GM23248 (cell line): ENCODE measurements around the gene CLN3.
"Not testable (repeated sequence)": the region's sequence is repeated elsewhere in the genome, so short reads cannot be mapped to it uniquely, and the experiment has no call there.

ENCODE experiments used
- EZH2 ChIP-seq: fragments of 200-600 bp; sonication (generic); IDR thresholded peaks from 2 replicates; pipeline ENCODE4 v1.6.1; 2018; ENCODE audit warnings: antibody characterized with exemption, mild to moderate bottlenecking; ENCODE audit not compliant: insufficient read depth, poor library complexity, severe bottlenecking
- EZH2phosphoT487 ChIP-seq: fragments of 200-600 bp; sonication (generic); IDR thresholded peaks from 2 replicates; pipeline ENCODE4 v1.6.1; 2018; ENCODE audit warnings: antibody characterized with exemption, moderate library complexity, mild to moderate bottlenecking, low read depth; ENCODE audit not compliant: insufficient read depth

DNA sequence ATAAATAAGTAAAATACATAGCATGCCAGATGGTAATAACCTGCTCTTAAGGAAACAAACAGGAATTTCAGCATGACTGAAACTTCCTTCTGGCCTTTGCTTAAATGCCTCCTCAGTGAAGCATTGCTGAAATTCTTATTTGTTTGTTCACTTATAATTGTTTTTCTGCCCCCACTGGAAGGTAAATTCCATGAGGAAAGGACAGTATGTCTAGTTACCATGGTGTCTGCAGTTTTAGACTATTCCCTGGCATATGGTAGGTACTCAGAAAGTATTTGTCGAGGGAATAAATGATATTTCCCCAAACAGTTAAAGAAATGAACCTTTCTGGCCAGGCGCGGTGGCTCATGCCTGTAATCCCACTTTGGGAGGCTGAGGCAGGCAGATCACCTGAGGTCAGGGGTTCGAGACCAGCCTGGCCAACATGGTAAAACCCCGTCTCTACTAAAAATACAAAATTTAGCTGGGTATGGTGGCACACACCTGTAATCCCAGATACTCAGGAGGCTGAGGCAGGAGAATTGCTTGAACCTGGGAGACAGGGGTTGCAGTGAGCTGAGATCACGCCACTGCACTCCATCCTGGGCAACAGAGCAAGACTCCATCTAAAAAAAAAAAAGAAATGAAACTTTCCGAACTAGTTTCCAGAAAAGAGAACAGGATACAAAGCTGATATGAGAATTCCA lies 35.4 kb upstream of the CLN3 start:
- not testable (repeated sequence) for TF ChIP-seq EZH2, EZH2phosphoT487
